GM13976 (cell line): ENCODE results near the gene NUDT21.
A peak's percentile ranks its signal among the peaks of the same experiment; 100 is the strongest.

Experiments
- DNase-seq: peaks from one replicate; pipeline ENCODE4 v3.0.0; 2012; ENCODE audit warnings: low spot score
- CTCF ChIP-seq: IDR thresholded peaks from 2 replicates; pipeline ENCODE4 v1.5.1; 2012; ENCODE audit warnings: borderline replicate concordance, mild to moderate bottlenecking; ENCODE audit not compliant: insufficient read depth; ENCODE audit errors: extremely low read depth, missing control alignments, control extremely low read depth
- in situ Hi-C: fragments of 300-500 bp; cut with MboI; formaldehyde crosslinking; loops from one replicate; pipeline ENCODE4 v1.12.0; 2022; ENCODE audit warnings: low sequenced_read_pairs, mixed read lengths, inconsistent platforms; ENCODE audit not compliant: unreplicated experiment

Gene NUDT21

DNA sequence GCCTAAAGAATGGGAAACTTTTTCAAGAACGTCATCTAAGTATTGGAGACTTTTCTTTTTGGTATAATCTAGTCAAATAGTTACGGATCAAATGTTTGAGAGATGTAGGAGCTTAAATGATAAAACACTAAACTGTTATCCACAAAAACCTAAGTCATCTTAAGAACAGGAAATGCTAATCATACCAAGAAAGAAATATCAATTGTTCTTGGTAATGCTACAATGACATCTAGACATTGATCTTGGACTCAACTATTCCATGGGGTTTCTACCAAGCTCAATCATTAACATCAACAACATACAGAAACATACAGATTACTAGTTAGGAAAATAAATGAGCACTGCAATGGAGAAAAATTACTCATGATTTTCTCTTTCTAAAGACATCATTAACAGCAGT, 3.8 kb downstream of the NUDT21 start:
- no peak for TF ChIP-seq CTCF
- in situ Hi-C loops = no loop called here

GRCh38 chr16:56438038-56438437, 13.1 kb downstream of the NUDT21 start:
- in situ Hi-C loops = no loop called here
- no peak for TF ChIP-seq CTCF
- DNase-seq = no peak

More for the DNA sequence above, 3.8 kb downstream of the NUDT21 start:
- DNase-seq = no peak

- no peak for TF ChIP-seq CTCF
- in situ Hi-C loops = no loop called here
- DNase-seq = no peak
Measured at GRCh38 chr16:56436258-56436657, 14.9 kb downstream of the NUDT21 start.

DNA sequence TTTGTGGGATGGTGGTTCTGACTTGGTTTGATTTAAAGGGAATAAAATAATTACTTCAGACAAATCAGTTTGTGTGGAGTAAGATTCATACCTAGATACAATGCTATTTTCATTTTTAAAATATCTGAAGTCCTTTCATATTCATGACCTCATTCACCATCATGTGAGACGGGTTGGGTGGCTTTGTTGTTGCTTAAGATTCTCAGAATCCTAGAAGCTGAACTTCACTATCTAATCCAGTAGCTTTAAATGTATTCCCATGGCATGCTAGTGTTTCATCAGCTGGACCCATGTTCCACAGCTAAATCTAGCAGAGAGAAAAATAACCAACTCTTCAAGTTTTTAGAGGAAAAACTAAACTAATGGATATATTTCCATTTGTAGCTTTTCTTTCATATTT, 23.0 kb downstream of the NUDT21 start:
- TF ChIP-seq CTCF = no peak
- no peak for DNase-seq
- in situ Hi-C loops = no loop called here

GRCh38 chr16:56426585-56426984, 24.5 kb downstream of the NUDT21 start:
- in situ Hi-C loops = no loop called here
- TF ChIP-seq CTCF = no peak
- DNase-seq = no peak

GRCh38 chr16:56425439-56425832, 25.7 kb downstream of the NUDT21 start, which contains the start of gene AMFR:
Gene AMFR, minus strand, starts transcription at chr16:56425545. Its CDS starts 218 bp downstream, at chr16:56425327.
- peak; percentile 50 for TF ChIP-seq CTCF
- in situ Hi-C loops = no loop called here
- DNase-seq = peak; percentile 94
